ENCODE results near the gene SLC11A2. TPM values are rescaled to one million over a fixed set of nuclear protein-coding genes. Genes with fewer than 3 reads are reported as not detected.

Gene SLC11A2
- total RNA-seq, 4 donors from 2014 or later = 24.9 to 47.1 (median 32.4) TPM

DNA sequence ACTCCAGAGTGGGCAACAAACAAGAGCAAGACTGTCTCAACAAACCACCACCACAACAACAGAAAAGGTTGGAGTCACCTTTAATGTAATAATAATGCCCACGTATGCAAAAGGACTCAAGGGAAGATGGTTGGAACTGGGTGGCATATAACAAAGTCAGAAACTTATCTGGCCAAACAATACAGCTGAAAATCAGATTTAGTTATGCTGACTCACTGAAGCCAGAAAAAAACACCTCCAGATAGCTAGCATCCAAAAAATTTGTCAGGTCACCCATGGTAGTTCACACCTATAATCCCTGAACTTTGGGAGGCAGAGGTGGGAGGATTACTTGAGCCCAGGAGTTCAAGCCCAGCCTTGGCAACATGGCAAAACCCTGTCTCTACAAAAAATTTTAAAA, 24.4 kb downstream of the SLC11A2 start:
- peaks cover 0 to 96% of the 10 kb centered on the region in 2 donors for H3K36me3 ChIP-seq
- no peaks in the 10 kb centered on the region for H3K9me3 ChIP-seq
- 75 to 80% methylated on average over 1 of the region's 1 CpG for WGBS, 2 donors (ENCODE audit: low coverage in 1 of 2)
- H3K4me1 ChIP-seq = no peaks in the 10 kb centered on the region
- no peaks in the 10 kb centered on the region for H3K27me3 ChIP-seq
- no peak for ATAC-seq
- TF ChIP-seq, protein P1, sequence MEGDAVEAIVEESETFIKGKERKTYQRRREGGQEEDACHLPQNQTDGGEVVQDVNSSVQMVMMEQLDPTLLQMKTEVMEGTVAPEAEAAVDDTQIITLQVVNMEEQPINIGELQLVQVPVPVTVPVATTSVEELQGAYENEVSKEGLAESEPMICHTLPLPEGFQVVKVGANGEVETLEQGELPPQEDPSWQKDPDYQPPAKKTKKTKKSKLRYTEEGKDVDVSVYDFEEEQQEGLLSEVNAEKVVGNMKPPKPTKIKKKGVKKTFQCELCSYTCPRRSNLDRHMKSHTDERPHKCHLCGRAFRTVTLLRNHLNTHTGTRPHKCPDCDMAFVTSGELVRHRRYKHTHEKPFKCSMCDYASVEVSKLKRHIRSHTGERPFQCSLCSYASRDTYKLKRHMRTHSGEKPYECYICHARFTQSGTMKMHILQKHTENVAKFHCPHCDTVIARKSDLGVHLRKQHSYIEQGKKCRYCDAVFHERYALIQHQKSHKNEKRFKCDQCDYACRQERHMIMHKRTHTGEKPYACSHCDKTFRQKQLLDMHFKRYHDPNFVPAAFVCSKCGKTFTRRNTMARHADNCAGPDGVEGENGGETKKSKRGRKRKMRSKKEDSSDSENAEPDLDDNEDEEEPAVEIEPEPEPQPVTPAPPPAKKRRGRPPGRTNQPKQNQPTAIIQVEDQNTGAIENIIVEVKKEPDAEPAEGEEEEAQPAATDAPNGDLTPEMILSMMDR (IDR thresholded peaks at IDR 0.05) = no peak
- no peak for TF ChIP-seq EP300 (IDR thresholded peaks at IDR 0.05)
- TF ChIP-seq POLR2A (IDR thresholded peaks at IDR 0.05) = no peak
- no peak for TF ChIP-seq POLR2AphosphoS5 (IDR thresholded peaks at IDR 0.05)
- H3K4me3 ChIP-seq = no peak overlapping the region
- no peak overlapping the region for H3K27ac ChIP-seq

DNA sequence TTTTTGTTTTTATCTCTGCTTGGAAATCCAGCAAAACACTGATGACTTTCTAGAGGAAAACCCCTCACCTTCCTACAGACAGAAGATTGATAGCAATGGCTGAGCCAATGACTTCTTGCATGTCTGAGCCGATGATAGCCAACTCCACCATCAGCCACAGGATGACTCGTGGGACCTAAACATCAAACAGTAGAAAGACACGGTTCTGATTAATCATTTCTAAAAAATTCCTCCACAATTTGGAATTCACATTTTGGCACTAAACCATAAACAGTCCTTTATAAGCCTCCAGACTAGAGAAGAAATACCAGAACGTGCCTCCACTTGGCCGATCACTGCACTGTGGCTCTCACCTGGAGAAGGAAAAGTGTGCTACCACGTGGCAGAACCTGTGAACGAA, 25.9 kb downstream of the SLC11A2 start:
- ATAC-seq = no peak
- H3K4me1 ChIP-seq = no peaks in the 10 kb centered on the region
- no peaks in the 10 kb centered on the region for H3K9me3 ChIP-seq
- no peak overlapping the region for H3K4me3 ChIP-seq
- peaks cover 0 to 96% of the 10 kb centered on the region in 2 donors for H3K36me3 ChIP-seq
- 56 to 62% methylated on average over 5 to 7 of the region's 7 CpGs for WGBS, 2 donors (ENCODE audit: low coverage in 1 of 2)
- no peaks in the 10 kb centered on the region for H3K27me3 ChIP-seq
- no peak for TF ChIP-seq EP300 (IDR thresholded peaks at IDR 0.05)
- TF ChIP-seq, protein P1 (IDR thresholded peaks at IDR 0.05) = no peak
- TF ChIP-seq POLR2AphosphoS5 (IDR thresholded peaks at IDR 0.05) = no peak
- no peak for TF ChIP-seq POLR2A (IDR thresholded peaks at IDR 0.05)
- no peak overlapping the region for H3K27ac ChIP-seq

DNA sequence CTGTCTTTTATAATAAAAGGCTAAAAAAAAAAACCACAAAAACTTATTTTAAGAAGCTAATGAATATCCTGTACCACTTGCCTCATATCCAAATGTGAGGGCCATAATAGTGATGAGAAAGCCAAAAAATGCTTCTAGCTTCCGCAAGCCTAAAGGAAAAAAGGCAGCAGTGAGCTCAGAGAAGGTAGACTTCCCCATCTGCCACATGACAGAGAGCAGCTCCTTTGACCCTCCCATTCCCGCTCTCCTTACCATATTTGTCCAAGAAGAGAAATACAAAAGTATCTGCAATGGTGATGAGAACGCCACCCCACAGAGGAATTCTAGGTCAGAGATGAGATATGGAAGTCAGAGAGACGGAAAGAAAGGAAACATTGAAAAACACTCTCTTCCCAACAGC, 27.1 kb downstream of the SLC11A2 start:
- no peak overlapping the region for H3K4me3 ChIP-seq
- peaks cover 0 to 96% of the 10 kb centered on the region in 2 donors for H3K36me3 ChIP-seq
- TF ChIP-seq EP300 (IDR thresholded peaks at IDR 0.05) (no peak), POLR2AphosphoS5 (IDR thresholded peaks at IDR 0.05) (no peak), POLR2A (IDR thresholded peaks at IDR 0.05) (no peak)
- TF ChIP-seq, protein P1 (IDR thresholded peaks at IDR 0.05) = no peak
- ATAC-seq = no peak
- H3K27ac ChIP-seq = no peak overlapping the region
- H3K4me1 ChIP-seq = no peaks in the 10 kb centered on the region
- H3K9me3 ChIP-seq = no peaks in the 10 kb centered on the region
- 86 to 92% methylated on average over 2 to 4 of the region's 4 CpGs for WGBS, 2 donors (ENCODE audit: low coverage in 1 of 2)
- H3K27me3 ChIP-seq = no peaks in the 10 kb centered on the region

DNA sequence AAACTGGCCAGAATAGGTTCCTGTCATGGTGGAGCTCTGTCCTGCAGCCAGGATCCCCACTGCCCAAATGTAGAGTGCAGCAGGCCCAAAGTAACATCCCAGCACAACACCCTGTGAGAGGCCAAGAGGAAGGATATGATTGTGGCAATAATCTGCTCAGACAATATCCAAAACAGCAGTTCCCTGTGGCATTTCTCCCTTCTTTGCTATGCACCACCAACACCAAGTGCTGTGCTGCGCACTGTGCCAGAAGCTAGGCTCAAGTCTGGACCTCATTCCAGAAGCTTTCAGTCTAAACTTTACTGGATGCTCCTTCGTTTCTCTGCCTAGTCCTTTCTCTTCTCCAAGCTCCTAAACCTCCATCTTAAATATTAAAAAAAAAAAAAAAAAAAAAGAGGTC, 33.4 kb downstream of the SLC11A2 start:
- Histone ChIP-seq H3K27ac (no peak overlapping the region), H3K27me3 (no peaks in the 10 kb centered on the region), H3K4me1 (peaks cover 0 to 8% (median 0%) of the 10 kb centered on the region in 3 donors), H3K36me3 (peaks cover 4 to 97% of the 10 kb centered on the region in 2 donors), H3K4me3 (no peak overlapping the region), H3K9me3 (no peaks in the 10 kb centered on the region)
- no peak for TF ChIP-seq EP300 (IDR thresholded peaks at IDR 0.05)
- TF ChIP-seq, protein P1 (IDR thresholded peaks at IDR 0.05) = no peak
- no peak for TF ChIP-seq POLR2AphosphoS5 (IDR thresholded peaks at IDR 0.05)
- TF ChIP-seq POLR2A (IDR thresholded peaks at IDR 0.05) = no peak
- ATAC-seq = no peak
- WGBS, 2 donors (ENCODE audit: low coverage in 1 of 2) = 0 to 13% methylated on average over 1 to 2 of the region's 2 CpGs

DNA sequence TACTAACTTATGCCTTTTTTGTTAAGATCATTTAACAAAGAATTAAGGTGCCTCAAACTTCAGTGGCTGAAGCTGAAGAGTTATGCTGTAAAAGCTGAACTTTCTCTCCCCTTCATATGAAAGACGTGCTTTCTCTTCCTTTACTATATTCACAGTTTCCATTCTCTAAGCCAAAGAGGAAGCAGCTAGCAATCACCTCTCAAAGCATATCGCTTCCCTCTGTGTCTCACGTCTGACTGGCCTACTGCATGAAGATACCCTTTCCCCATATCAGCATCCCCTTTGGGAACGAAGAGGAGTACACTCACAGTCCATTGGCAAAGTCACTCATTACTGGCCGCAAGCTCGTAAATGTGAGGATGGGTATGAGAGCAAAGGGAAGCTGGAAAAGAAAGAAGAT, 34.9 kb downstream of the SLC11A2 start:
- Histone ChIP-seq H3K36me3 (peaks cover 4 to 92% of the 10 kb centered on the region in 2 donors), H3K27ac (no peak overlapping the region), H3K27me3 (no peaks in the 10 kb centered on the region), H3K4me3 (no peak overlapping the region), H3K9me3 (no peaks in the 10 kb centered on the region), H3K4me1 (peaks cover 5 to 18% (median 5%) of the 10 kb centered on the region in 3 donors)
- no peak for ATAC-seq
- TF ChIP-seq, protein P1 (IDR thresholded peaks at IDR 0.05) = no peak
- TF ChIP-seq EP300 (IDR thresholded peaks at IDR 0.05) = no peak
- no peak for TF ChIP-seq POLR2AphosphoS5 (IDR thresholded peaks at IDR 0.05)
- TF ChIP-seq POLR2A (IDR thresholded peaks at IDR 0.05) = no peak
- WGBS, 2 donors (ENCODE audit: low coverage in 1 of 2) = 63% methylated on average over 5 of the region's 6 CpGs; no CpG with 5 or more reads in 1 of the 2 donors
